ENCODE measurements around the gene BRD4.

The BRD4 gene

DNA sequence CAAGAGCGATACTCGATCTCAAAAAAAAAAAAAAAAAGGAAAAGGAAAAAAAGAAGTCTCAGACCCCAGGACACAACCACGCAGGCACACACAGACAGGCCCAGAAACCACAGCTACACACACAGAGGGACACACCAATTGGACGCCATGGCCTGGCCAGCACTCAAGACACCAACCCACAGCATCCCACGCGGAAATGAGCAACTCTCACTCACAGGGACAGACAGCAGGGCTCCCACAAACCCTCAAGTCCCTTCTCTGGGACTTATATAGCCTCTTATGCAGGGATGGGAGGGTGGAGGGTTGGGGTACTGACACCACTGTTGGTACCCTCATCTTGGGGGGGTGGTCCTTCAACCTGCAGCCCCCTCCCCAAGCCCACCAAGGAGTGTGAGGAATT lies 137.4 kb downstream of the BRD4 start:
- no peak for DNase-seq (ENCODE audit: low read depth)

DNA sequence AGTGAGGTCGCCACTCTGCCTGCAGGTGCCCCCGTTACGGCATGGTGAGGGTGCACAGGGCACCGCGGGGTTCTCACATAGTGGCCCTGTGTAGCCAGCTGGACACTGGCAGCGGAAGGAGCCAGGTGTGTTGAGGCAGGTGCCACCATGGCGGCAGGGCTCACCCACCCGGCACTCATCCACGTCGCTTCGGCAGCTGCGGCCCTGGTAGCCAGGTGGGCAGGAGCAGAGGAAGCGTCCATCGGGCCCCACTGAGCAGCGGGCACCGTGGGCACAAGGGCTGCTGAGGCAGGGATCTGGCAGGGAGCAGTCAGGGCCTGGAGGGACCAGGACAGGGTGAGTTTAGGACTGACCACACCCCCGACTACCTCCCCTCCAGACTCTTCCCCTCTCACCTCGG lies 140.4 kb downstream of the BRD4 start:
- DNase-seq (ENCODE audit: low read depth): no peak

DNA sequence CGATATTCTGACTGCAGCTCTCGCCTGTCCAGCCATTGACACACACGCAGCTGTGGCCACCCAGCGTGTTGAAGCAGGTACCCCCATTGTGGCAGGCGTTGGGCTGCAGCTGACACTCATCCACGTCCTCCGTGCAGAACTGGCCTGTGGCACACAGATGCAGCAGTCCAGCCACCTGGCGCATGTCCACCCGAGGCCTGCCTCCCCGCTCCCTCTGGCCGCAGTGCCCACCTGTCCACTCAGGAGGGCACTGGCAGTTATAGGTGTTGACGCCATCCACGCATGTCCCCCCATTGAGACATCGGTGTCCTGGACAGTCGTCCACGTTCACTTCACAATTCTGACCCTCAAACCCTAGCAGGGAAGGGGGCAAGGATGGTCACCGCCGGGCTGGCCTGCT lies 140.8 kb downstream of the BRD4 start:
- no peak for DNase-seq (ENCODE audit: low read depth)

DNA sequence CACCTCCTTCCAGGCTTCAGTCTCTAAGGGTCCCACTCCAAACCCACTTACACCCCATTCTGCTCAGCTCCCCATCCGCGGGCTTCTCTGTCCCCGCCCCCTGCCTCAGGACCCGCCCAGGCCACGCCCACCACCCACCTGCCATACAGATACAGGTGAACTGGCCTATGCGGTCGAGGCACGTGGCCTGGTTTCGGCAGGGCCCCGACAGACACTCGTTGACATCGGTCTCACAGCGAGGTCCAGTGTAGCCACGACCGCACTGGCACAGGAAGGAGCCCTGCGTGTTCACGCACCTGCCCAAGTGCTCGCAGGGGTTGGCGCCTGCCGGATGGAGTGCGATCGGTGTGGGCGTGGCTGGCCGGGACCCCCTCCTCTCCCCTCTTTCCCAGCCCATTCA lies 143.5 kb downstream of the BRD4 start:
- no peak for DNase-seq (ENCODE audit: low read depth)

DNA sequence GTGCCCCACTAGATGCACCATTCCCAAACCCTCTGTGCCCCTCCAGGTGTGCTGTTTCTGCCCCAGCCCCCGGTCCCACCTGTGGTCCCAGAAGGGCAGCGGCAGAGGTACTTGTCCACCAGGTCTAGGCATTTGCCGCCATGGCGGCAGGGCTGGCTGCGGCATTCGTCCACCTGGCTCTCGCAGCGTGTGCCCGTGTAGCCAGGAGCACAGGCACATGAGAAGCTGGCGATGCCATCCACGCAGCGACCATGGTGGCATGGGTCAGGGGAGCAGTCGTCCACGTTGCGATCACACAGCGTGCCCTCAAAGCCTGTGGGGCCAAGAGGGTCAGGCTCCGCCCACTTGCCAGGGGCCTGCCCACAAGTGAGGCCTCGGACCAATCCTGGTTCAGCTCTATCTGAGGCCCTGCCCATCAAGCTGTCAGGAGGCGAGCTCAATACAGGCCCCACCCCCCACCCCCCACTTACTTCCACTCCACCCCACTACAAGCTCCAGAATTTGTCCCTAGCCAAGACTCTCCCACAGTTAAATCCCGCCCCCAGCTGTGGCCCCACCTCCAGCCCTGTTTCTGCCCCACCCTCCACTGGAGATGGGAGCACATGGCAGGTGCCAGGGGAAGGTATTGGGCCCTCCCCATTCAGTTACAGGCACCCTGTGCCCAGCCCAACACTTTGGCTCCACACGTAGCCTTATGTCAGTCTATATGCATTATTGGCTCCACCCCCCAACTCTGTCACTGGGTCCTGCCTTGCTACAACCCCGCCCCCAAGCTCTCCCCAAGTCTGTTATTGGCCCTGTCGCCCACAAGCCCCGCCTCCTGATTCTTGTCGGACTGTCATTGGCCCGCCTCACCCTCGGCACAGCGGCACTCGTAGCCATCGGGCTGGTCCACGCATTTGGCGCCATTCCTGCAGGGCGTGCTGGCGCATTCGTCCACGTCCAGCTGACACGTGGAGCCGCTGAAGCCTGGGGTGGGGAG lies 145.0 kb downstream of the BRD4 start:
- DNase-seq (ENCODE audit: low read depth): no peak

Data from stimulated activated CD8-positive, alpha-beta memory T cell treated with anti-CD3 and anti-CD28 coated beads, Interleukin-4, amount 100 ng/mL, for 24 hours (primary cell).